Glutamatergic neuron (in vitro differentiated cells): ENCODE data around the gene PKHD1. TPM values are rescaled to one million over a fixed set of nuclear protein-coding genes. Genes with fewer than 3 reads are reported as not detected.

Source experiments
- DNase-seq: peaks from one replicate; pipeline ENCODE4 v3.0.0; 2022
- H3K27ac Mint-ChIP-seq: one replicate; pipeline ENCODE4 v1.8.0; 2020; ENCODE audit warnings: mild to moderate bottlenecking, mixed read lengths, inconsistent platforms; ENCODE audit not compliant: unreplicated experiment
- H3K27me3 Mint-ChIP-seq: one replicate; pipeline ENCODE4 v1.8.0; 2020; ENCODE audit warnings: mild to moderate bottlenecking, moderate library complexity, mixed read lengths, inconsistent platforms; ENCODE audit not compliant: unreplicated experiment
- H3K36me3 Mint-ChIP-seq: one replicate; pipeline ENCODE4 v1.8.0; 2020; ENCODE audit warnings: mild to moderate bottlenecking, mixed read lengths, inconsistent platforms; ENCODE audit not compliant: unreplicated experiment
- H3K4me1 Mint-ChIP-seq: one replicate; pipeline ENCODE4 v1.8.0; 2020; ENCODE audit warnings: mild to moderate bottlenecking, low read depth, mixed read lengths, inconsistent platforms; ENCODE audit not compliant: unreplicated experiment
- H3K4me3 Mint-ChIP-seq: one replicate; pipeline ENCODE4 v1.8.0; 2020; ENCODE audit warnings: mild to moderate bottlenecking, mixed read lengths, inconsistent platforms; ENCODE audit not compliant: unreplicated experiment
- H3K9me3 Mint-ChIP-seq: one replicate; pipeline ENCODE4 v1.8.0; 2020; ENCODE audit warnings: mild to moderate bottlenecking, moderate library complexity, mixed read lengths, inconsistent platforms; ENCODE audit not compliant: unreplicated experiment
- CTCF ChIP-seq: fragments of 200-600 bp; sonication (generic); IDR thresholded peaks from one replicate; pipeline ENCODE4 v1.5.0; 2021; ENCODE audit not compliant: partially characterized antibody, unreplicated experiment
- total RNA-seq: library from RNA; stranded (reverse); fragmentation: NEBNext Ultra II Directional; extraction: Animal tissue kit (Norgen Biotek cat#: 25700); gene quantifications from one replicate; pipeline ENCODE4 v1.2.1, GENCODE V29; 2021; ENCODE audit not compliant: unreplicated experiment

The PKHD1 gene
- total RNA-seq, 1 donor from 2014 or later: 0.02 TPM

DNA sequence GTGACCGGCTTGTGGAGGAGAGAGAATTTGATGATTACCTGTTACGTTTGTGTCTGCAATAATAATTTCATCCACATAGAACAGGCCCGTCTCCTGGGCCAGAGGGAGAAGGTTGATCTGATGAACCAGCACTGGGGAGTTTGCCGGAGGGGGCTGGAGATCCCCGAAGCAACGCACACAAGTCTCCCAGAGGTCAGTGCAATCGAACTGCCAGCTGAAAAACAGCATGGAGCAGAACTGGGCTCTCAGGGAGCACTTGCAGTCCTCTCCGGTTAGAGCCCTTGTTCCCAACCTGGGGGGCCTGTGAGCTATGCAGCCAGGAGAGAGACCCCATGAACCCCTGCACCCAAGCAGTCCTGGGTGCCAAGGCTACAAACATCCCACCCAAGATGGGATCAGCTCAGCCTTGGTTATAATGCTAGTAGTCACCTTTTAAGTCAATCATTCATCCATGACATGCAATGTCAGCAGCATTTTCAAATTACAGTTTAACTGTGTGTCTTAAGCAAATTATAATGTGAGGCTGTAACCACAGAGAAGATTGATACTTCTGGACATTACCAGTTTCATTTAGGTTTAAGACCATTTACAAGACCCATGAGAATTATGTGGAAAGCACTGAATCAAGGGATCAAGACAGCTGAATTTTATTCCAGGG is 34.2 kb downstream of the PKHD1 start:
- no peaks in the 10 kb centered on the region for H3K4me1 Mint-ChIP-seq
- DNase-seq: no peak
- no peaks in the 10 kb centered on the region for H3K9me3 Mint-ChIP-seq
- H3K4me3 Mint-ChIP-seq: no peak overlapping the region
- H3K27me3 Mint-ChIP-seq: no peaks in the 10 kb centered on the region
- no peak overlapping the region for H3K27ac Mint-ChIP-seq
- H3K36me3 Mint-ChIP-seq: no peaks in the 10 kb centered on the region
- TF ChIP-seq CTCF: no peak

- DNase-seq: no peak
- H3K27me3 Mint-ChIP-seq: no peaks in the 10 kb centered on the region
- H3K36me3 Mint-ChIP-seq: no peaks in the 10 kb centered on the region
- H3K9me3 Mint-ChIP-seq: no peaks in the 10 kb centered on the region
- H3K4me3 Mint-ChIP-seq: no peak overlapping the region
- no peak for TF ChIP-seq CTCF
- no peaks in the 10 kb centered on the region for H3K4me1 Mint-ChIP-seq
- H3K27ac Mint-ChIP-seq: no peak overlapping the region
Measured at GRCh38 chr6:52050051-52050405, 37.4 kb downstream of the PKHD1 start.

- no peak overlapping the region for H3K27ac Mint-ChIP-seq
- no peak for DNase-seq
- TF ChIP-seq CTCF: peak; percentile 55
- no peak overlapping the region for H3K4me3 Mint-ChIP-seq
- no peaks in the 10 kb centered on the region for H3K9me3 Mint-ChIP-seq
- H3K36me3 Mint-ChIP-seq: no peaks in the 10 kb centered on the region
- H3K4me1 Mint-ChIP-seq: no peaks in the 10 kb centered on the region
- H3K27me3 Mint-ChIP-seq: no peaks in the 10 kb centered on the region
Measured at GRCh38 chr6:52049252-52050050, 38.0 kb downstream of the PKHD1 start.

DNA sequence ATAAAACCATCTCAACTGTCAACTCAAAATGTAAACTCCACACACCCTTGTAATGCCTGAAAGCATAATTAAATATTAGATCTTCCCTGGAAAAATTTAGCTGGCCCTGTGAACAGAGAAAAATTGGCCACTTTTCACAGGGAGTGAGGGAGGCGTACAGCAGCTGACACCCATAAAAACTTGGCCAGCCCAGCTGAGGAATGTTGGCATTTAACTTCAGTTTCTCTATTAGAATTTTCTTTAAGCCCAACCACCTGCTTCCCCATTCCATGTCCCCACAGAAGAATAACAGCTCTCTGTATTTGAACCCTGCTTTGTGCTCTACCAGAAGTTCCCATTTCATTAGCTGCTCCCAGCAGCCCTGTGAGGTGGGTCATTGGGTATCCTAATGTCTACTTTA is 41.0 kb downstream of the PKHD1 start:
- Mint-ChIP-seq H3K9me3 (no peaks in the 10 kb centered on the region), H3K4me3 (no peak overlapping the region), H3K36me3 (no peaks in the 10 kb centered on the region), H3K27ac (no peak overlapping the region), H3K27me3 (no peaks in the 10 kb centered on the region), H3K4me1 (no peaks in the 10 kb centered on the region)
- DNase-seq: no peak
- no peak for TF ChIP-seq CTCF

- Mint-ChIP-seq H3K9me3 (no peaks in the 10 kb centered on the region), H3K27me3 (no peaks in the 10 kb centered on the region), H3K4me3 (no peak overlapping the region), H3K36me3 (no peaks in the 10 kb centered on the region), H3K27ac (no peak overlapping the region), H3K4me1 (no peaks in the 10 kb centered on the region)
- TF ChIP-seq CTCF: no peak
- no peak for DNase-seq
Measured at GRCh38 chr6:52045481-52045880, 41.9 kb downstream of the PKHD1 start.
